H9 (cell line): ENCODE measurements around the gene SOBP. TPM values are rescaled to one million over a fixed set of nuclear protein-coding genes. Genes with fewer than 3 reads are reported as not detected.

Experiments used
- DNase-seq: peaks from one replicate; pipeline ENCODE4 v3.0.0-alpha.2; 2017
- H2AFZ ChIP-seq: one replicate; pipeline ENCODE4 v1.6.1; 2013; ENCODE audit warnings: mild to moderate bottlenecking, low read length, control low read depth, moderate library complexity
- H2AK5ac ChIP-seq: 2 replicates; pipeline ENCODE4 v1.6.1; 2013; ENCODE audit warnings: low read length, control low read depth, mixed read lengths; ENCODE audit not compliant: insufficient read length
- H2BK120ac ChIP-seq: one replicate; pipeline ENCODE4 v1.6.1; 2013; ENCODE audit warnings: low read depth, mild to moderate bottlenecking, low read length, control low read depth, inconsistent platforms; ENCODE audit not compliant: poor library complexity, severe bottlenecking
- H2BK12ac ChIP-seq: 2 replicates; pipeline ENCODE4 v1.6.1; 2013; ENCODE audit warnings: low read length, control low read depth, mixed read lengths, low read depth; ENCODE audit not compliant: insufficient read length
- H2BK15ac ChIP-seq: 2 replicates; pipeline ENCODE4 v1.6.1; 2013; ENCODE audit warnings: low read depth, low read length, control low read depth
- H2BK20ac ChIP-seq: one replicate; pipeline ENCODE4 v1.6.1; 2013; ENCODE audit warnings: low read depth, mild to moderate bottlenecking, low read length, control low read depth, inconsistent platforms; ENCODE audit not compliant: poor library complexity, severe bottlenecking
- H2BK5ac ChIP-seq: 2 replicates; pipeline ENCODE4 v1.6.1; 2013; ENCODE audit warnings: low read length, control low read depth, mixed read lengths; ENCODE audit not compliant: insufficient read length
- H3K14ac ChIP-seq: 2 replicates; pipeline ENCODE4 v1.6.1; 2013; ENCODE audit warnings: low read length, control low read depth; ENCODE audit not compliant: insufficient read depth
- H3K18ac ChIP-seq: 2 replicates; pipeline ENCODE4 v1.6.1; 2013; ENCODE audit warnings: low read depth, mild to moderate bottlenecking, mixed read lengths, low read length, control low read depth; ENCODE audit not compliant: insufficient read length
- H3K23ac ChIP-seq: 2 replicates; pipeline ENCODE4 v1.6.1; 2013; ENCODE audit warnings: low read length, control low read depth, mixed read lengths, low read depth; ENCODE audit not compliant: insufficient read length
- H3K23me2 ChIP-seq: 2 replicates; pipeline ENCODE4 v1.6.1; 2013; ENCODE audit warnings: low read depth, mild to moderate bottlenecking, mixed read lengths, low read length, control low read depth; ENCODE audit not compliant: insufficient read length, poor library complexity, severe bottlenecking
- H3K27ac ChIP-seq: 2 replicates; pipeline ENCODE4 v1.5.1; 2013; ENCODE audit warnings: low read length, control low read depth, mixed read lengths, low read depth; ENCODE audit not compliant: insufficient read length
- H3K27me3 ChIP-seq: 2 replicates; pipeline ENCODE4 v1.6.1; 2013; ENCODE audit warnings: low read length, control low read depth, inconsistent platforms; ENCODE audit not compliant: insufficient read depth
- H3K4ac ChIP-seq: 2 replicates; pipeline ENCODE4 v1.6.1; 2013; ENCODE audit warnings: low read depth, mild to moderate bottlenecking, control low read depth, inconsistent platforms, low read length, moderate library complexity
- H3K4me1 ChIP-seq: 2 replicates; pipeline ENCODE4 v1.6.1; 2013; ENCODE audit warnings: low read length, control low read depth, inconsistent platforms; ENCODE audit not compliant: insufficient read depth
- H3K4me2 ChIP-seq: 2 replicates; pipeline ENCODE4 v1.6.1; 2013; ENCODE audit warnings: low read length, control low read depth, mixed read lengths; ENCODE audit not compliant: insufficient read length, insufficient read depth
- H3K56ac ChIP-seq: 2 replicates; pipeline ENCODE4 v1.6.1; 2013; ENCODE audit warnings: low read depth, mild to moderate bottlenecking, mixed read lengths, low read length, control low read depth; ENCODE audit not compliant: insufficient read length
- H3K79me1 ChIP-seq: 2 replicates; pipeline ENCODE4 v1.6.1; 2013; ENCODE audit warnings: low read depth, mild to moderate bottlenecking, moderate library complexity, low read length, control low read depth, inconsistent platforms; ENCODE audit not compliant: insufficient read depth, poor library complexity, severe bottlenecking
- H3K79me2 ChIP-seq: 2 replicates; pipeline ENCODE4 v1.6.1; 2013; ENCODE audit warnings: low read length, control low read depth, inconsistent platforms; ENCODE audit not compliant: insufficient read depth
- H3K9ac ChIP-seq: 2 replicates; pipeline ENCODE4 v1.6.1; 2013; ENCODE audit warnings: low read length, control low read depth, mixed read lengths; ENCODE audit not compliant: insufficient read length; ENCODE audit errors: extremely low read depth
- H3K9me3 ChIP-seq: one replicate; pipeline ENCODE4 v1.6.1; 2013; ENCODE audit warnings: low read depth, low read length, inconsistent platforms; ENCODE audit not compliant: control insufficient read depth
- H3T11ph ChIP-seq: one replicate; pipeline ENCODE4 v1.6.1; 2013; ENCODE audit warnings: mild to moderate bottlenecking, low read length, control low read depth, inconsistent platforms
- H4K20me1 ChIP-seq: one replicate; pipeline ENCODE4 v1.6.1; 2013; ENCODE audit not compliant: control insufficient read depth, insufficient read length, insufficient read depth
- H4K5ac ChIP-seq: 2 replicates; pipeline ENCODE4 v1.6.1; 2013; ENCODE audit warnings: low read depth, mild to moderate bottlenecking, mixed read lengths, low read length, control low read depth; ENCODE audit not compliant: insufficient read length
- H4K8ac ChIP-seq: replicated peaks from 2 replicates; pipeline ENCODE4 v1.6.1; 2013; ENCODE audit warnings: low read length, control low read depth, mixed read lengths, low read depth; ENCODE audit not compliant: insufficient read length
- H4K91ac ChIP-seq: 2 replicates; pipeline ENCODE4 v1.6.1; 2013; ENCODE audit warnings: low read depth, mild to moderate bottlenecking, moderate library complexity, mixed read lengths, low read length, control low read depth; ENCODE audit not compliant: insufficient read length
- H3K27ac Mint-ChIP-seq, 3 experiments: 2 replicates in 2 of 3; 3 replicates in 1 of 3; pipeline ENCODE4 v1.8.0; 2020 to 2021; ENCODE audit warnings: mixed read lengths in 3 of 3, mild to moderate bottlenecking in 1 of 3, moderate library complexity in 1 of 3
- H3K27me3 Mint-ChIP-seq: 2 replicates; pipeline ENCODE4 v1.8.0; 2021; ENCODE audit warnings: low read depth, mild to moderate bottlenecking, moderate library complexity, mixed read lengths
- H3K36me3 Mint-ChIP-seq, 3 experiments: 2 replicates in 2 of 3; 3 replicates in 1 of 3; pipeline ENCODE4 v1.8.0; 2020 to 2021; ENCODE audit warnings: low read depth in 3 of 3, mixed read lengths in 3 of 3; ENCODE audit not compliant: insufficient read depth in 1 of 3
- H3K4me1 Mint-ChIP-seq, 2 experiments: 2 replicates each; pipeline ENCODE4 v1.8.0; 2020; ENCODE audit warnings: mixed read lengths in 2 of 2
- H3K4me3 Mint-ChIP-seq, 2 experiments: 2 replicates in 1 of 2; 3 replicates in 1 of 2; pipeline ENCODE4 v1.8.0; 2020 to 2021; ENCODE audit warnings: mild to moderate bottlenecking in 2 of 2, mixed read lengths in 2 of 2, moderate library complexity in 1 of 2
- H3K9me3 Mint-ChIP-seq, 2 experiments: 2 replicates in 1 of 2; 3 replicates in 1 of 2; pipeline ENCODE4 v1.8.0; 2020; ENCODE audit warnings: mild to moderate bottlenecking in 2 of 2, mixed read lengths in 2 of 2, moderate library complexity in 1 of 2
- CTCF ChIP-seq: fragments of 200-600 bp; sonication (generic); conservative IDR thresholded peaks from 3 replicates; pipeline ENCODE4 v1.8.0; 2021; ENCODE audit warnings: antibody characterized with exemption, mild to moderate bottlenecking
- total RNA-seq: library from RNA; stranded (reverse); gene quantifications from 2 replicates; pipeline ENCODE4 v1.2.1, GENCODE V29; 2021

Gene SOBP
- total RNA-seq, 1 experiment from 2014 or later, result 4.3 TPM

- Histone ChIP-seq H3K23ac (no peak overlapping the region), H3K23me2 (no peaks in the 10 kb centered on the region), H2AFZ (no peak overlapping the region), H3K4me1 (peaks cover 3% of the 10 kb centered on the region; the same call in 1 of the 2 replicates), H3T11ph (no peak overlapping the region), H2AK5ac (no peak overlapping the region), H3K4ac (no peak overlapping the region), H3K9me3 (no peaks in the 10 kb centered on the region), H4K5ac (no peak overlapping the region), H4K91ac (no peak overlapping the region), H3K18ac (no peak overlapping the region), H4K8ac (no peak overlapping the region), H3K56ac (no peak overlapping the region), H3K79me1 (no peaks in the 10 kb centered on the region), H4K20me1 (no peaks in the 10 kb centered on the region), H3K27me3 (no peaks in the 10 kb centered on the region), H3K14ac (no peak overlapping the region), H2BK12ac (no peak overlapping the region), H3K79me2 (no peaks in the 10 kb centered on the region), H2BK120ac (no peak overlapping the region), H2BK15ac (no peak overlapping the region), H3K27ac (no peak overlapping the region), H3K4me2 (no peak overlapping the region), H2BK20ac (no peak overlapping the region), H3K9ac (no peak overlapping the region), H2BK5ac (no peak overlapping the region)
- no peak for TF ChIP-seq CTCF
- no peak overlapping the region for H3K27ac Mint-ChIP-seq
- no peaks in the 10 kb centered on the region for H3K9me3 Mint-ChIP-seq
- H3K36me3 Mint-ChIP-seq, result no peaks in the 10 kb centered on the region; a peak in 1 of 7 replicates
- no peaks in the 10 kb centered on the region for H3K27me3 Mint-ChIP-seq
- peaks cover 32 to 39% of the 10 kb centered on the region in 2 experiments for H3K4me1 Mint-ChIP-seq
- H3K4me3 Mint-ChIP-seq, result no peak overlapping the region
- DNase-seq, result no peak
Observed at GRCh38 chr6:107557698-107558097, 67.8 kb downstream of the SOBP start.
